GF-D8 (cell line): Measurements from ENCODE around the gene ADAM11.
"Not testable (repeated sequence)": the region's sequence is repeated elsewhere in the genome, so short reads cannot be mapped to it uniquely, and the experiment has no call there.

Source experiments
- DNase-seq: peaks from one replicate; lab custom pipeline; 2025; lab: John Stamatoyannopoulos, UW

Gene ADAM11

GRCh38 chr17:44794851-44795413 is 36.1 kb downstream of the ADAM11 start:
- peak; percentile 41 for DNase-seq

- no peak for DNase-seq
Observed at GRCh38 chr17:44795421-44795820, 36.6 kb downstream of the ADAM11 start.

GRCh38 chr17:44795928-44796327 is 37.1 kb downstream of the ADAM11 start:
- no peak for DNase-seq

GRCh38 chr17:44796731-44797130 is 37.9 kb downstream of the ADAM11 start:
- DNase-seq, result no peak

DNA sequence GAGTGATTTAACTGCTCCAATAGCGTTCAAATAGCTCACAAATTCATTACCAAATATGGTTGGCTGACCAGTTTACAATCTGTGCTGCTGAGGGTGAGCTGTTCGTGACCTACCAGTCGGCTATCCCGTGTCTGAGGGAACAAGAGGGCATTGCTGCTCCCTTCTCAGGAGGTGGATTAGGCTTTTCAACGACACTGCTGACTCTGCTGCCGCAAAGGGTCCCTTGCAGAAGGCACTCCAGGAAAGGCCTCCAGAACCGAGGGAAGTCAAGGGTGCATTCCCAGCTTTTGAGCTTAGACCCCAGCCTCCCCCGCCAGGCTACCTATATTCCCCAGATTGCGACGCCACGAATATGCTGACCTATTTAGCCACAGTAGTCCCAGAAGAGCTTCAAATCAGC is 39.0 kb downstream of the ADAM11 start:
- DNase-seq, result no peak

- DNase-seq, result no peak
Observed at GRCh38 chr17:44798356-44798755, 39.6 kb downstream of the ADAM11 start.

- no peak for DNase-seq
Observed at GRCh38 chr17:44801880-44802279, 43.1 kb downstream of the ADAM11 start.

- DNase-seq, result no peak
Observed at GRCh38 chr17:44804302-44805089, 45.7 kb downstream of the ADAM11 start.

GRCh38 chr17:44807093-44807816 is 48.5 kb downstream of the ADAM11 start:
- DNase-seq, result no peak

DNA sequence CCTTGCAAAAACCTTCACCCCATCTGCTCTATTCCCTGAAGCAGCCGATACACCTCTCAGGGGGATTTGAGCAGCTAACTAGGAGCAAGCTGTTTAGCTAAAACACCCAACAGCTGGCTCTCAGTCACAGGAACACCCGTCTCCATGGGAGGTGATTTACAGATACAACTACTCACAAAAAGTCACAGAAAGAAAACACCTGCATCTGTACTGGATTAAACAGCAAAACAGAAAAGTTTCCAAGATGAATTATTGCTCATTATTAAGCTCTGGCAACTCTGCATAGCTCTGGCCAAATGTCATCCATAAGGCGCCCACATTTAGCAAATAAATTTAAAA is 49.0 kb downstream of the ADAM11 start:
- no peak for DNase-seq

GRCh38 chr17:44808156-44808555 is 49.4 kb downstream of the ADAM11 start:
- no peak for DNase-seq

- DNase-seq, result not testable (repeated sequence)
Observed at GRCh38 chr17:44808656-44809388, 50.0 kb downstream of the ADAM11 start.

DNA sequence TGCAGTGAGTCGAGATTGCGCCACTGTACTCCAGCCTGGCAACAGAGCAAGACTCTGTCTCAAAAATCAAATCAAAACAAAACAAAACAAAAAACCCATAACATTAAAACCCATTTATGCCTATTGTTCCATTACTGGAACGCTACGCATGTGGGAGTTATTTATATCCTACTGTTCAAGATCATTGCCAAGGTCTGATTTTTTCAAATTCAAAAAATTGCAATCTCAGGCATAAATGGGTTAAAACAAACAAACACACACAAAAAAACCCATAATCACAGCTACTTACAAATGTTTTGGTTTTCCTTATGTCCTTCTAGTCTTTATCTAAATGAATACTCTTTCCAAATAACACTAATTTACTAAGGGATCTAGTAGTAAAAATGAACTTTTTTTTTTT is 53.5 kb downstream of the ADAM11 start:
- DNase-seq, result no peak

GRCh38 chr17:44818508-44818907 is 59.7 kb downstream of the ADAM11 start:
- DNase-seq, result not testable (repeated sequence)

DNA sequence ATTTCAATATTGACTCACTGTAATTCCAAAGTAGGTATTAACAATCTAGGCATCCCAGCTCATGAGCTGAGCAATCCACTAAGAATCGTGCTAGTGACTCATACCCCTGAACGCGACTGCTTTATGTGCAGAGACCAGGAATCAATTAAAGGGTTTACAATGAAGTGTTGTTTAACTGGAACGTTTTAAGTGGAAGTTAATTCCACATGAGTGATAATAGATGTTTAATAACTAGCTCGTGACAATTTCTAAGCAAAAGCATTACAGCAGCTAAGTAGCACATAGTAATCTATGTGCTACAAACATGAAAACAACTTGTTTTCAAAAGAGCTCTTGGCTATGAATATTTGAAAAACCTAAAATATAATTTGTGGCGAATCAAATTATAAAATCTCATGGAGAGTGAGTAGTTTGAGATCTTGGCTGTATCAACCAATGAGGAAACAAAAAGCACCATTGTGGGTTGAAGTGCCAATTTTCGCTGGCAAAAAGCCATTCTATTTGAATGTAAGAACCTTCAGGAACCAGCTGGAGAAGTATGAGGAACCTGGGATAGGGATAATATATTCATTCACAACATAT is 61.9 kb downstream of the ADAM11 start:
- DNase-seq, result no peak

GRCh38 chr17:44825236-44825635 is 66.4 kb downstream of the ADAM11 start:
- not testable (repeated sequence) for DNase-seq

- DNase-seq, result no peak
Observed at GRCh38 chr17:44826123-44826790, 67.5 kb downstream of the ADAM11 start.

DNA sequence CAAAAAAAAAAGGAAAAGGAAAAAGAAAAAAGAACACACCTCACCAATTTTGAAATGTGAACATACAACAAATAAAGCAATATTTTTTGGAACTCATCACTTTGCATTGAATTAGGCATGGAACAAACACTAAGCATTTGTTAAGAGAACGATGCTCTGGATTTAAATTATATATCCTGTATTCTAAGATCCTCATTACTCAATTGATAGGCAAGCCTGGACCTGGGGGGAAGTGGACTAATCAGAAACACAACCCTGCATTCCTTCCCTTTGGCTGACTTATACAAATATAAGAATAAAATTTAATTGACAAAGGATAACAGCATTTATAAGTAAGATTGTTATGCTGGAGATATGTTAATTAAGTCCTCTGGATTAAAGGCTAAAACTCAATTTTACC is 69.1 kb downstream of the ADAM11 start:
- DNase-seq, result no peak

GRCh38 chr17:44828919-44829522 is 70.2 kb downstream of the ADAM11 start:
- DNase-seq, result no peak

GRCh38 chr17:44829523-44830358 is 71.0 kb downstream of the ADAM11 start, which contains the start of gene GJC1:
Gene GJC1, minus strand, starts transcription at chr17:44830287. Its CDS starts 24,470 bp downstream, at chr17:44805817.
- DNase-seq, result no peak
